GM12864 (cell line): Measurements from ENCODE around the gene GPSM1.

Experiments
- DNase-seq: peaks from one replicate; pipeline ENCODE4 v3.0.0-alpha.2; 2011; ENCODE audit warnings: low read depth
- H3K4me3 ChIP-seq: 2 replicates; pipeline ENCODE4 v1.5.1; 2011; ENCODE audit warnings: mild to moderate bottlenecking, low read depth, low read length, control low read depth
- CTCF ChIP-seq: IDR thresholded peaks from 2 replicates; pipeline ENCODE4 v1.5.1; 2011; ENCODE audit warnings: low read depth, mild to moderate bottlenecking, moderate library complexity, low read length, control low read depth, inconsistent platforms; ENCODE audit errors: missing control alignments

Gene GPSM1

GRCh38 chr9:136389396-136389795 is 62.1 kb downstream of the GPSM1 start:
- H3K4me3 ChIP-seq = no peak overlapping the region
- no peak for DNase-seq
- no peak for TF ChIP-seq CTCF

- TF ChIP-seq CTCF = no peak
- no peak for DNase-seq
Measured at GRCh38 chr9:136391737-136392537, 64.6 kb downstream of the GPSM1 start.

GRCh38 chr9:136392538-136393449 is 65.5 kb downstream of the GPSM1 start:
- H3K4me3 ChIP-seq = no peak overlapping the region
- no peak for TF ChIP-seq CTCF

More at GRCh38 chr9:136391737-136392537, 64.6 kb downstream of the GPSM1 start:
- H3K4me3 ChIP-seq = no peak overlapping the region

GRCh38 chr9:136393531-136393930 is 66.2 kb downstream of the GPSM1 start:
- DNase-seq = no peak
- TF ChIP-seq CTCF = no peak
- H3K4me3 ChIP-seq = no peak overlapping the region

More at GRCh38 chr9:136392538-136393449, 65.5 kb downstream of the GPSM1 start:
- no peak for DNase-seq

- no peak for TF ChIP-seq CTCF
- no peak for DNase-seq
- H3K4me3 ChIP-seq = no peak overlapping the region
Measured at GRCh38 chr9:136394312-136395019, 67.1 kb downstream of the GPSM1 start.

- no peak for TF ChIP-seq CTCF
- no peak for DNase-seq
- no peak overlapping the region for H3K4me3 ChIP-seq
Measured at GRCh38 chr9:136395020-136395340, 67.6 kb downstream of the GPSM1 start.
